Astrocyte of the cerebellum (primary cell): ENCODE data around the gene GUF1.
"Not testable (repeated sequence)": the region's sequence is repeated elsewhere in the genome, so short reads cannot be mapped to it uniquely, and the experiment has no call there.

Experiments
- DNase-seq: peaks from one replicate; pipeline ENCODE4 v3.0.0-alpha.2; 2011; ENCODE audit warnings: low read depth
- H3K4me3 ChIP-seq: 2 replicates; pipeline ENCODE4 v1.5.1; 2011; ENCODE audit warnings: mild to moderate bottlenecking, low read depth, low read length, moderate library complexity
- in situ Hi-C: cut with HindIII; loops from 2 replicates; pipeline ENCODE4 v1.10.0; 2017; ENCODE audit warnings: low sequenced_read_pairs
- TF ChIP-seq, protein P1 (sequence below): IDR thresholded peaks from 2 replicates; pipeline ENCODE4 v1.5.1; 2012; ENCODE audit warnings: low read length, low read depth, moderate library complexity, mild to moderate bottlenecking; ENCODE audit errors: missing control alignments

GUF1 gene

DNA sequence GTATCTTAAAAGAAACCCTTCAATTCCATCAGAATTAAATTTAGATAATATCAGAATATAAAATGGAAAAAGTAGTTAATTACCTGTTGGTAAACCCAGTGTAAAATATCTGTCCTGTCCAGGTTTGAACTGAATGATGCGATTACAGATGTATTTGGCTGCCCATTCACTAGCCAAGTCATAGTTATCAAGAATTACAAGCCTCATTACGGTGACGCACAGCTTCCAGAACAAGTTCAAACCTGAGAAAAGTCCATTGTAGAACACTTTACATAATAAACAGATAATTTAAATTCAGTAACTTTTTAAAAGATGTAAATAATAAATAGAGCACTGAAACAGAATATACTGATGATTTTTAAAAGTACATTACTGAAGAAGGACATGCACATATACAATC, 43.8 kb downstream of the GUF1 start:
- TF ChIP-seq, protein P1, sequence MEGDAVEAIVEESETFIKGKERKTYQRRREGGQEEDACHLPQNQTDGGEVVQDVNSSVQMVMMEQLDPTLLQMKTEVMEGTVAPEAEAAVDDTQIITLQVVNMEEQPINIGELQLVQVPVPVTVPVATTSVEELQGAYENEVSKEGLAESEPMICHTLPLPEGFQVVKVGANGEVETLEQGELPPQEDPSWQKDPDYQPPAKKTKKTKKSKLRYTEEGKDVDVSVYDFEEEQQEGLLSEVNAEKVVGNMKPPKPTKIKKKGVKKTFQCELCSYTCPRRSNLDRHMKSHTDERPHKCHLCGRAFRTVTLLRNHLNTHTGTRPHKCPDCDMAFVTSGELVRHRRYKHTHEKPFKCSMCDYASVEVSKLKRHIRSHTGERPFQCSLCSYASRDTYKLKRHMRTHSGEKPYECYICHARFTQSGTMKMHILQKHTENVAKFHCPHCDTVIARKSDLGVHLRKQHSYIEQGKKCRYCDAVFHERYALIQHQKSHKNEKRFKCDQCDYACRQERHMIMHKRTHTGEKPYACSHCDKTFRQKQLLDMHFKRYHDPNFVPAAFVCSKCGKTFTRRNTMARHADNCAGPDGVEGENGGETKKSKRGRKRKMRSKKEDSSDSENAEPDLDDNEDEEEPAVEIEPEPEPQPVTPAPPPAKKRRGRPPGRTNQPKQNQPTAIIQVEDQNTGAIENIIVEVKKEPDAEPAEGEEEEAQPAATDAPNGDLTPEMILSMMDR = no peak
- in situ Hi-C loops = no loop called here
- no peak overlapping the region for H3K4me3 ChIP-seq
- no peak for DNase-seq

DNA sequence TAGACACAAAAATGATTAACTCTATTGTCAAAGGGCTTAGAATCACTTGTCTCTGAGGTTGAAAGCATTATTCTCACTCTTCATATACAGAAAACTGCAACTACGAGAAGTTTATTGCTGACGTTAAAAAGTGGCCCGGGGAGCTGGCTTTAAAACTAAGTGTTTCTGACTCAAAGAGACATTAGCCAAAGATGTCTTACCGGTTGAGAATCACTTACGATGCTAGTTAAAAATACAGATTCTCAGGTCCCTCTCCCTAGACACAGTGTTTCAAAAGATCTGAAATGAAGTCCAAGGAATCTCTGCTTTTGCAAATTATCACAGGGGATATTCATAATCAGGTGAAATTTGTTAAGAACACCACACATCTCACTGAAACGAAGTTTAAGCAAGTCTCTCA, 46.9 kb downstream of the GUF1 start:
- TF ChIP-seq, protein P1 = no peak
- in situ Hi-C loops = no loop called here
- no peak for DNase-seq
- peak overlapping the region; percentile 77 for H3K4me3 ChIP-seq

- DNase-seq = no peak
- in situ Hi-C loops = no loop called here
- H3K4me3 ChIP-seq = peak overlapping the region; percentile 77
- TF ChIP-seq, protein P1 = no peak
These were observed 47.5 kb downstream of the GUF1 start for GRCh38 chr4:44725726-44726037.

GRCh38 chr4:44726038-44726871, 48.0 kb downstream of the GUF1 start, which contains the start of gene GNPDA2:
GNPDA2 (minus strand) TSS chr4:44726556; CDS start chr4:44722207, 4,349 bp downstream.
- DNase-seq = peak; percentile 69
- H3K4me3 ChIP-seq = peak within 1 kb of the TSS; percentile 77
- in situ Hi-C loops = no loop called here
- TF ChIP-seq, protein P1 = peak; percentile 29

DNA sequence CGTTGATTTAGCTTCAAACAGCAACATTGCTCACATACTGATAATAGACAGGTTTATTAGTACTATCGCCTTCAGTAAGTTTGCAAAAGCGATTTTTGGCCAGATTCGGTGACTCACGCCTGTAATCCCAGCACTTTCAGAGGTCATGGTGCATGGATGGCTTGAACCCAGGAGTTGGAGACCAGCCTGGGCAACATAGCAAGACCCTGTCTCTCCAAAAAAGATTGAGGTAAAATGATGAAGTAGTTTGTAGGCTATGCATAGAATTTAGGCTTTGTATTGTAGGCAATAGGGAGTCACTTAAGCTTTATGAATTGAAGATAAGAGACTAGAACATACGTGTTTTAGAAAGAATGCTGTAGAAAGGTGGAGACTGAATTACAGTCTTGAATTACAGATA, 49.3 kb downstream of the GUF1 start:
- H3K4me3 ChIP-seq = no peak overlapping the region
- in situ Hi-C loops = no loop called here
- TF ChIP-seq, protein P1 = no peak
- DNase-seq = no peak

DNA sequence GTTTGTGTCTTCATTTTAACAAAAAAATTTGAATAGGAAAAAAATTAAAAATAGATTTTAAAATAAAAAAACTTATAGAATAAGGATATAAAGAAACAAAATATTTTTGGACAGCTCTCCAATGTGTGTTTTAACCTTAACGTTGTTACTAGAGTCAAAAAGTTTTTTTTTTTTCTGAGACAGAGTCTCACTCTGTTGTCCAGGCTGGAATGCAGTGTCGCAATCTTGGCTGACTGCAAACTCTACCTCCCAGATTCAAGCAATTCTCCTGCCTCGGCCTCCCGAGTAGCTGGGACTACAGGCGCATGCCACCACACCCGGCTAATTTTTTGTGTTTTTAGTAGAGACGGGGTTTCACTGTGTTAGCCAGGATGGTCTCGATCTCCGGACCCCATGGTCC, 50.5 kb downstream of the GUF1 start:
- DNase-seq, in situ Hi-C loops, H3K4me3 ChIP-seq: not testable (repeated sequence)

DNA sequence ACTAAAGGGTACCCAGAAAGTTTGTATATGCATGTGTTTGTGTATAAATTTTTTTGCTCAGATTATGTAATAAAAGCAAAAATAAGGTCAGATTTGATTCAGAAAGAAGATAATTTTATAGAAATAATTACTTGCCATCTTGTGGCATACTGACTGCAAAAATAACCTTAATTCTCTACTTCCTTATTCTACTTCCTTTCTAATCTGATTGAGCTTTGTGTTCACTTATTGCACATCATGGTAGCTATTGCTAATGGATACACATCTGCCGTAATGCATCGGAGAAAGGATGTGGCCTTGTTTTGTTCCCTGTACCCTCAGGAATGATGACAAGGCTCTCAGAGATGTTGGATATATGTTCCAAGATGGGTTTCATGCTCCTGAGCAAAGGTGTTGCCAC, 58.7 kb downstream of the GUF1 start:
- in situ Hi-C loops = no loop called here

More for the DNA sequence above, 58.7 kb downstream of the GUF1 start:
- H3K4me3 ChIP-seq = no peak overlapping the region
- DNase-seq = no peak
- TF ChIP-seq, protein P1 = no peak
